ENCODE measurements around the gene PRIM2.
"Not testable (repeated sequence)": the region's sequence is repeated elsewhere in the genome, so short reads cannot be mapped to it uniquely, and the experiment has no call there.

- not testable (repeated sequence) for TF ChIP-seq CTCF (IDR thresholded peaks at IDR 0.05; ENCODE audit: poor library complexity); EZH2 (IDR thresholded peaks at IDR 0.05; ENCODE audit: borderline replicate concordance); EZH2phosphoT487 (IDR thresholded peaks at IDR 0.05; ENCODE audit: low read depth, severe bottlenecking, unreplicated experiment)
Observed at GRCh38 chr6:57671237-57671636, 353.8 kb downstream of the PRIM2 start.

Data from hepatocyte (in vitro differentiated cells).